ENCODE measurements around the gene SERPINI1. TPM values are rescaled to one million over a fixed set of nuclear protein-coding genes. Genes with fewer than 3 reads are reported as not detected.

Gene SERPINI1
- total RNA-seq, 1 experiment from 2014 or later: 6.4 TPM

GRCh38 chr3:167731393-167731792 is 4.1 kb upstream of the SERPINI1 start (continued):
- TF ChIP-seq PREB (CRISPR knock-in tag; IDR thresholded peaks at IDR 0.05; ENCODE audit: borderline replicate concordance): no peak
- TF ChIP-seq, protein P1, sequence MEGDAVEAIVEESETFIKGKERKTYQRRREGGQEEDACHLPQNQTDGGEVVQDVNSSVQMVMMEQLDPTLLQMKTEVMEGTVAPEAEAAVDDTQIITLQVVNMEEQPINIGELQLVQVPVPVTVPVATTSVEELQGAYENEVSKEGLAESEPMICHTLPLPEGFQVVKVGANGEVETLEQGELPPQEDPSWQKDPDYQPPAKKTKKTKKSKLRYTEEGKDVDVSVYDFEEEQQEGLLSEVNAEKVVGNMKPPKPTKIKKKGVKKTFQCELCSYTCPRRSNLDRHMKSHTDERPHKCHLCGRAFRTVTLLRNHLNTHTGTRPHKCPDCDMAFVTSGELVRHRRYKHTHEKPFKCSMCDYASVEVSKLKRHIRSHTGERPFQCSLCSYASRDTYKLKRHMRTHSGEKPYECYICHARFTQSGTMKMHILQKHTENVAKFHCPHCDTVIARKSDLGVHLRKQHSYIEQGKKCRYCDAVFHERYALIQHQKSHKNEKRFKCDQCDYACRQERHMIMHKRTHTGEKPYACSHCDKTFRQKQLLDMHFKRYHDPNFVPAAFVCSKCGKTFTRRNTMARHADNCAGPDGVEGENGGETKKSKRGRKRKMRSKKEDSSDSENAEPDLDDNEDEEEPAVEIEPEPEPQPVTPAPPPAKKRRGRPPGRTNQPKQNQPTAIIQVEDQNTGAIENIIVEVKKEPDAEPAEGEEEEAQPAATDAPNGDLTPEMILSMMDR (IDR thresholded peaks at IDR 0.05): no peak

- Mint-ChIP-seq H3K27ac (no peak overlapping the region), H3K36me3 (no peaks in the 10 kb centered on the region), H3K4me1 (peaks cover 60% of the 10 kb centered on the region), H3K4me3 (no peak overlapping the region), H3K27me3 (ENCODE audit: low read depth) (no peaks in the 10 kb centered on the region), H3K9me3 (no peaks in the 10 kb centered on the region)
- CTCF ChIA-PET: no interaction called here
- POLR2A ChIA-PET: no interaction called here
- TF ChIP-seq PRRX2 (CRISPR knock-in tag; IDR thresholded peaks at IDR 0.05) (no peak), ZBTB21 (CRISPR knock-in tag; IDR thresholded peaks at IDR 0.05; ENCODE audit: borderline replicate concordance) (no peak), ZNF232 (CRISPR knock-in tag; IDR thresholded peaks at IDR 0.05) (no peak), KAT7 (CRISPR knock-in tag; IDR thresholded peaks at IDR 0.05; ENCODE audit: borderline replicate concordance) (no peak), ATF3 (CRISPR knock-in tag; conservative IDR thresholded peaks at IDR 0.05) (no peak), ZNF138 (CRISPR knock-in tag; conservative IDR thresholded peaks at IDR 0.05) (no peak), JAZF1 (CRISPR knock-in tag; IDR thresholded peaks at IDR 0.05) (no peak), PRDM15 (CRISPR knock-in tag; IDR thresholded peaks at IDR 0.05) (no peak), SOX15 (CRISPR knock-in tag; IDR thresholded peaks at IDR 0.05) (no peak), ZBTB43 (CRISPR knock-in tag; IDR thresholded peaks at IDR 0.05) (no peak)
- TF ChIP-seq, protein P2, sequence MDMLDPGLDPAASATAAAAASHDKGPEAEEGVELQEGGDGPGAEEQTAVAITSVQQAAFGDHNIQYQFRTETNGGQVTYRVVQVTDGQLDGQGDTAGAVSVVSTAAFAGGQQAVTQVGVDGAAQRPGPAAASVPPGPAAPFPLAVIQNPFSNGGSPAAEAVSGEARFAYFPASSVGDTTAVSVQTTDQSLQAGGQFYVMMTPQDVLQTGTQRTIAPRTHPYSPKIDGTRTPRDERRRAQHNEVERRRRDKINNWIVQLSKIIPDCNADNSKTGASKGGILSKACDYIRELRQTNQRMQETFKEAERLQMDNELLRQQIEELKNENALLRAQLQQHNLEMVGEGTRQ (CRISPR knock-in tag; IDR thresholded peaks at IDR 0.05): no peak
- TF ChIP-seq, protein P1 (IDR thresholded peaks at IDR 0.05): no peak
- TF ChIP-seq, protein P3, sequence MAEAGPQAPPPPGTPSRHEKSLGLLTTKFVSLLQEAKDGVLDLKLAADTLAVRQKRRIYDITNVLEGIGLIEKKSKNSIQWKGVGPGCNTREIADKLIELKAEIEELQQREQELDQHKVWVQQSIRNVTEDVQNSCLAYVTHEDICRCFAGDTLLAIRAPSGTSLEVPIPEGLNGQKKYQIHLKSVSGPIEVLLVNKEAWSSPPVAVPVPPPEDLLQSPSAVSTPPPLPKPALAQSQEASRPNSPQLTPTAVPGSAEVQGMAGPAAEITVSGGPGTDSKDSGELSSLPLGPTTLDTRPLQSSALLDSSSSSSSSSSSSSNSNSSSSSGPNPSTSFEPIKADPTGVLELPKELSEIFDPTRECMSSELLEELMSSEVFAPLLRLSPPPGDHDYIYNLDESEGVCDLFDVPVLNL (CRISPR knock-in tag; IDR thresholded peaks at IDR 0.05; ENCODE audit: borderline replicate concordance, low read depth): no peak
- DNase-seq (ENCODE audit: low spot score): no peak
- no peak for ATAC-seq
Observed at GRCh38 chr3:167732313-167733065, 3.0 kb upstream of the SERPINI1 start.
